8988T (cell line): ENCODE measurements around the gene NXPE1.
"Not testable (repeated sequence)": the region's sequence is repeated elsewhere in the genome, so short reads cannot be mapped to it uniquely, and the experiment has no call there.

Experiments used
- DNase-seq: peaks from one replicate; pipeline ENCODE4 v3.0.0; 2011

The NXPE1 gene

DNA sequence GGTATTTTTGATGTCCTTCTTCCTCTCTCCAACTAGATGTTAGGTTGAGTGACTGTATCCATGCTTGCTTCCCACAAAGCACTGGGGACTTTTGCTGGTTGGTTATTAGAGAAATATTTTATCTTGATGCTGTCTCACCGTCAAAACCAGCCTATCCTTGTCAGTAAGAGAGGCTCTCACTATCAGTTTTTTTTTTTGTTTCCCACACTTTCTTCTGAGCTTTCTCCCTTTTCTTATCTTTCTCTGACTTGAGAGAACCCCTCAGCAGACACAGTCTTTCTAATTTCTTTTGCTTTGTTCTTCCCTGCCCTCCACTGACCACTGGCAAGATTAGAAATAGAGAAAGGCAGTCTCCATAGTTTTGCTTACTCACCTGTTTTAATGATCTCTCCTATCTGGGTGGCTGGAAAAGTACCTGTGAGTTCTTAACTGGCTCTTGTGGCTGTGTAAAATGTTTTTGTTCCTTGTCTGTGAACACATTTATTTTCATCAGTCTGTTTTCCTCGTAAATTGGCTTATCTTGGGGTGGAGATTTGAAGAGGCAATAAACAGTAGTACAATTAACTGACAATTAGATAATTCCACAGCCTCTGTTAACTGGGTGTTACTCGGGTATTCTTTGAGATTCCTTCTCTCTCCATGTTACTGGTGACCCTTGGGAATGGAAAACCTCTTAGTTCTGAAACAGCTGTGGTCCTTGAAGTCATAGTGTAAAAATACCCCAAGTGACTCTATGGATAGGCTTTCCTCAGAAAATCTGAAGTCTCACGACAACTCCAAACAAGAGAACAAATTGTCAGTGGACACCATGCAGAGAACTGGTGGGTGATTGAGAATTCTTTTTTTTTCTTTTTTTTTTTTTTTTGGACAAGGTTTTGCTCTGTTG, at the start of gene NXPE1:
Gene NXPE1 (minus strand): TSS at position 457 of the 886 bp plus-strand sequence. CDS start 8,680 bp downstream, outside the sequence.
- no peak for DNase-seq

DNA sequence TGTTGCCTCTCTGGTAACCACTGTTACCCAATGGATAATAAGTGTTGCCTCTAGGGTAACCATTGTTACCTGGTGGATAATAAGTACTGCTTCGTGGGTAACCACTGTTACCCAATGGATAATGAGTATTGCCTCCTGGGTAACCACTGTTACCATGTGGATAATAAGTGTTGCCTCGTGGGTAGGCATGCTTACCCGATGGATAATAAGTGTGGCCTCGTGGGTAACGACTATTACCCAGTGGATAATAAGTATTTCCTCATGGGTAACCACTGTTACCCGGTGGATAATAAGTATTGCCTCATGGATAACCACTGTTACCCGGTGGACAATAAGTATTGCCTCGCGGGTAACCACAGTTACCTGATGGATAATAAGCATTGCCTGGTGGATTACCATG, 49.7 kb upstream of the NXPE1 start:
- DNase-seq: no peak

DNA sequence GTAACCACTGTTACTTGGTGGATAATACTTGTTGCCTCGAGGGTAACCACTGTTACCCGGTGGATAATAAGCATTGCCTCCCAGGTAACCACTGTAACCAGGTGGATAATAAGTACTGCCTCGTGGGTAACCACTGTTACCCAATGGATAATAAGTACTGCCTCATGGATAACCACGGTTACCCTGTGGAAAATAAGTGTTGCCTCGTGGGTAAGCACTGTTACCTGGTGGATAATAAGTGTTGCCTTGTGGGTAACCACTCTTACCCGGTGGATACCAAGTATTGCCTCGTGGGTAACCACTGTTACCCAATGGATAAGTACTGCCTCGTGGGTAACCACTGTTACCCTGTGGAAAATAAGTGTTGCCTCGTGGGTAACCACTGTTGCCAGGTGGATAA, 48.9 kb upstream of the NXPE1 start:
- not testable (repeated sequence) for DNase-seq

DNA sequence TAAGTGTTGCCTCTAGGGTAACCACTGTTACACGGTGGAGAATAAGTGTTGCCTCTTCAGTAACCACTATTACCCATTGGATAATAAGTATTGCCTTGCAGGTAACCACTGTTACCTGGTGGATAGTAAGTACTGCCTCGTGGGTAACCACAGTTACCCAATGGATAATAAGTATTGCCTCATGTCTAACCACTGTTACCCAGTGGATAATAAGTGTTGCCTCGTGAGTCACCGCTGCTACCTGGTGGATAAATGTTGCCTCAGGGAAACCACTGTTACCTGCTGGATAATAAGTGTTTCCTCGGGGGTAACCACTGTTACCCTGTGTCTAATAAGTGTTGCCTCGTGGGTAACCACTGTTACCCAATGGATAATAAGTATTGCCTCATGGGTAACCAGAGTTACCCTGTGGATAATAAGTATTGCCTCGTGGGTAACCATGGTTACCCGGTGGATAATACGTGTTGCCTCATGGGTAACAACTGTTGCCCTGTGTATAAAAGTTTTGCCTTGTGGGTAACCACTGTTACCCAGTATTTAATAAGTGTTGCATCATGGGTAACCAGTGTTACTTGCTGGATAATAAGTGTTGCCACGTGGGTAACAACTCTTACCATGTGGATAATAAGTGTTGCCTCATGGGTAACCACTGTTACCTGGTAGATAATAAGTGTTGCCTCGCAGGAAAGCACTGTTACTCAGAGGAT, 48.2 kb upstream of the NXPE1 start:
- no peak for DNase-seq

DNA sequence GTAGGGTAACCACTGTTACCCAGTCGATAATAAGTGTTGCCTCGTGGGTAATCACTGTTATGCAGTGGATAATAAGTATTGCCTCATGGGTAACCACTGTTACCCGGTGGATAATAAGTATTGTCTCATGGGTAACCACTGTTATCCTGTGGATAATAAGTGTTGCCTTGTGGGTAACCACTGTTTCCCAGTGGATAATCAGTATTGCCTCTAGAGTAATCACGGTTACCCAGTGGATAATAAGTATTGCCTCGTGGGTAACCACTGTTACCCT, 47.1 kb upstream of the NXPE1 start:
- not testable (repeated sequence) for DNase-seq

DNA sequence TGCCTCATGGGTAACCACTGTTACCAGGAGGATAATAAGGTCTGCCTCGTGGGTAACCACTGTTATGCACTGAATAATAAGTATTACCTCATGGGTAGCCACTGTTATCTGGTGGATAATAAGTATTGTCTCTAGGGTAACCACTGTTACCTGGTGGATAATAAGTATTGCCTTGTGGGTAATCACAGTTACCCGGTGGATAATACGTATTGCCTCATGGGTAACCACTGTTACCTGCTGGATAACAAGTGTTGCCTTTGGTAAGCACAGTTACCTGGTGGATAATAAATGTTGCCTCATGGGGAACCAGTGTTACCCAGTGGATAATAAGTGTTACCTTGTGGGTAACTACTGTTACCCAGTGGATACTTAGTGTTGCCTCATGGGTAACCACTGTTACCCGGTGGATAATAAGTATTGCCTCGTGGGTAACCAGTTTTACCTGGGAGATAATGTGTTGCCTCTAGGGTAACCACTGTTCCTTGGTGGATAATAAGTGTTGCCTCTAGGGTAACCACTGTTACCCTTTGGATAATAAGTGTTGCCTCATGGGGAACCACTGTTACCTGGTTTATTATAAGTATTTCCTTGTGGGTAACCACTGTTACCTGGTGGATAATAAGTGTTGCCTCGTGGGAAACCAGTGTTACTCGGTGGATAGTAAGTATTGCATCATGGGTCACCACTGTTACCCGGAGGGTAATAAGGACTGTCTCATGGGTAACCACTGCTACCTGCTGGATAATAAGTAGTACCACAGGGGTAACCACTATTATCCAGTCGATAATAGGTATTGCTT, 46.5 kb upstream of the NXPE1 start:
- DNase-seq: no peak

DNA sequence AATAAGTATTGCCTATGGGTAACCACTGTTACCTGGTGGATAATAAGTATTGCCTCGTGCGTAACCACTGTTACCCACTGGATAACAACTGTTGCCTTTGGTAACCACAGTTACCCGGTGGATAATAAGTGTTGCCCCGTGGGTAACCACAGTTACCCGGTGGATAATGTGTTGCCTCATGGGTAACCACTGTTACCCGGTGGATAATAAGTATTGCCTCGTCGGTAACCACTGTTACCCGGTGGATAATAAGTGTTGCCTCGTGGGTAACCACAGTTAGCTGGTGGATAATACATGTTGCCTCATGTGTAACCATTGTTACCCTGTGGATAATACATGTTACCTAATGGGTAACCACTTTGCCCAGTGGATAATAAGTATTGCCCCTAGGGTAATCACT, 45.7 kb upstream of the NXPE1 start:
- DNase-seq: no peak

DNA sequence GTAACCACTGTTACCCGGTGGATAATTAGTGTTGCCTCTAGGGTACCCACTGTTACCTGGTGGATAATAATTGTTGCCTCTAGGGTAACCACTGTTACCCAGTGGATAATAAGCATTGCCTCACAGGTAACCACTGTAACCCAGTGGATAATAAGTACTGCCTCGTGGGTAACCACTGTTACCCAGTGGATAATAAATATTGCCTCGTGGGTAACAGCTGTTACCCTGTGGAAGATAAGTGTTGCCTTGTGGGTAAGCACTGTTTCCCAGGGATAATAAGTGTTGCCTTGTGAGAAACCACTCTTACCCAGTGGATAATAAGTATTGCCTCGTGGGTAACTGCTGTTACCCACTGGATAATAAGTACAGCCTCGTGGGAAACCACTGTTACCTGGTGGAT, 45.2 kb upstream of the NXPE1 start:
- no peak for DNase-seq

DNA sequence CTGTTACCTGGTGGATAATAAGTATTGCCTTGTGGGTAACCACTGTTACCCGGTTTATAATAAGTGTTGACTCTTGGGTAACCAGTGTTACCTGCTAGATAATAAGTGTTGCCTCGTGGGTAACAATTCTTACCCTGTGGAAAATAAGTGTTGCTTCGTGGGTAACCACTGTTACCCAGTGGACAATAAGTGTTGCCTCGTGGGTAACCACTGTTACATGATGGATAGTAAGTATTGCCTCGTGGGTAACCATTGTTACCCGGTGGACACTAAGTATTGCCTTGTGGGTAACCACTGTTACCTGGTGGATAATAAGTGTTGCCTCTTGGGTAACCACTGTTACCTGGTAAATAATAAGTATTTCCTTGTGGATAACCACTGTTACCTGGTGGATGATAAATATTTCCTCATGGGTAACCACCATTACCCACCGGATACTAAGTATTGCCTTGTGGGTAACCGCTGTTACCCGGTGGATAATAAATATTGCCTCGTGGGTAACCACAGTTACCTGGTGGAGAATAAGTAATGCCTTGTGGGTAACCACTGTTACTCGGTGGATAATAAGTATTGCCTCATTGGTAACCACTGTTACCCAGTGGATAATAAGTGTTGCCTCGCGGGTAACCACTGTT, 44.6 kb upstream of the NXPE1 start:
- DNase-seq: no peak

DNA sequence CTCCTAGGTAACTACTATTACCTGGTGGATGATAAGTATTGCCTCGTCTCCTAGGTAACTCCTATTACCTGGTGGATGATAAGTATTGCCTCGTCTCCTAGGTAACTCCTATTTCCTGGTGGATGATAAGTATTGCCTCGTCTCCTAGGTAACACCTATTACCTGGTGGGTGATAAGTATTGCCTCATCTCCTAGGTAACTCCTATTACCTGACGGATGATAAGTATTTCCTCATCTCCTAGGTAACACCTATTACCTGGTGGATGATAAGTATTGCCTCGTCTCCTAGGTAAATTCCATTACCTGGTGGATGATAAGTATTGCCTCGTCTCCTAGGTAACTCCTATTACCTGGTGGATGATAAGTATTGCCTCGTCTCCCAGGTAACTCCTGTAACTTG, 43.5 kb upstream of the NXPE1 start:
- DNase-seq: not testable (repeated sequence)

DNA sequence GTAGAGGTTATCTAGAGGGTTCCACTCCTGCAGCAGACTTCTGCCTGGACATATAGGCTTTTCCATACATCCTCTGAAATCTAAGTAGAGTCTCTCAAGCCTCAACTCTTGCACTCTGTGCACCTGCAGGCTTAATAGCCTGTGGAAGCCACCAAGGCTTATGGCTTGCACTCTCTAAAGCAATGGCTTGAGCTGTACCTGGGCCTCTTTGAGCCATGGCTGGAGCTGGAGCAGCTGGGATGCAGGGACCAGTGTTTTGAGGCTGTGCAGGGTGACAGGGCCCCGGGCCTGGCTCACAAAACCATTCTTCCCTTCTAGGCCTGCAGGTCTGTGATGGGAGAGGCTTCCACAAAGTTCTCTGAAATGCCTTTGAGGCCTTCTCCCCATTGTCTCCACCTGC, 38.8 kb upstream of the NXPE1 start:
- no peak for DNase-seq

DNA sequence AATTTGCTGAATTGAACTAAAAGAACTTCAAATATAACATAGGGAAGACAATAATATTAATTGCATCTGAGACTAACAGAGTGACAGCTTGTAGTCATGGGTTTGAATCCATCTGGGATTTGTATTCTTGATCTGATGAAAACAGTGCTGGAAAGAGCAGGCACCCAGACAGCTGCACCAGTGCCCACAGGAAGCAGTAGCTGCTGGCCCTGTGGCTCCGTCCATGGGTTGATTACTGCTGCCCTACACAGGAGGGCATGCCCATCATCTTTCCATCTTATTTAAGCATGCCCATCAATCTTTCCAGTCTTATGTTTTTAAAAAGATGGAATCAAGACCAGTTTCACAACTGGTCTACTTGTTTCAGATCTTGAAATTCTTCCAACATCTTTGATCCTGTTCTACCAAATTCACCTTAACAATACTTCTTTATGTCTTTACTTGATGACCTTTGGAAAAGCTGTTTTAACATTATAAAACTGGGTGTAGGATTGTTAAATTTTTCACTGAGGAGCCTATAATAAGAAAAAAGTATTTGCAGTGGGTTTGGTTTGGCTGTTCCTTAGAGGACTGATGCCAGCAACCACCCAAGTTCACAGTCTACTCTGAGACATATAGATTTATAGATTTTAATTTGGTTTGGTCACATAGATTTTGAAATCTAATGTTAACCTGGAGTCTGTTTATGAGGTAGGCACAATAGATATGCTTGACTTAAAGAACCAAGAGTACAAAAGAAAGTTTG, 36.7 kb upstream of the NXPE1 start:
- DNase-seq: no peak

DNA sequence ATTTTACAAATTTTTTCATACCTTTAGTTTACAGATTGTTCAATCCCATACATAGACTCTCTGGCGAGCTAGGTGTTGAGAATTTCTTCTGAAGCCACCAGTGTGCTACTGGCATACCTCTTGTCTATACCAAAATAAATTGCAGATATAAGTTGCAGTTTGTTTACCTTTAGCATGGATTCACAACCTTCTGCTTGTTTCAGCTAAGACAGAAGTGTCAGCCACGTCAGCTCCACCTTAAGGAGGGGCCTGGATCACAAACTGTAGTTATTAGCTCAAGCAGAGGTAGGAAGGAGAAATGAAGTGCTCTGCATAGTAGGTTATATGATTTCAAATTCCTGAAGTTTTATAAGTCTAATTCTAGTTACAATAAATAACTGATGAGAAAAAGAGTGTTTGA, 35.9 kb upstream of the NXPE1 start, which contains the start of gene NXPE4:
Gene NXPE4 (minus strand): TSS at position 216 of the 400 bp plus-strand sequence. CDS start 1,027 bp downstream, outside the sequence.
- no peak for DNase-seq

DNA sequence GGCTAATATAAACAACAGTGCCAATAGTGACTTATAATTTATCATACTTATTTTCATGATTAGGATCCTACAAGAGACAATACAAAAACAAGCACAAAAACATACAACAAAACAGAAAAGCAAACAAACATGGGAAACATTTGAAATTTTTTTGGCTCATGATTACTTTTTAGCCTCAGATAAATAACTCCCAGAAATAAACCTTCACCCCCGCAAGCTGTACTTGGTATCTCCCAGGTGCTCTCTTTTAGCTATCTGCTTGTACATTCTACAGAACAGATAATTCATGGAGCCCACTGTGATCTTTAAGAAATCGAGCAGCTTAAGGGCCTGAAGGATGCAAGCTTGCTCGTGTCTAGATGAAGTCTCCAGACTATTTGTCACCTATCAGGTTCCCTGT, 35.0 kb upstream of the NXPE1 start:
- DNase-seq: no peak

DNA sequence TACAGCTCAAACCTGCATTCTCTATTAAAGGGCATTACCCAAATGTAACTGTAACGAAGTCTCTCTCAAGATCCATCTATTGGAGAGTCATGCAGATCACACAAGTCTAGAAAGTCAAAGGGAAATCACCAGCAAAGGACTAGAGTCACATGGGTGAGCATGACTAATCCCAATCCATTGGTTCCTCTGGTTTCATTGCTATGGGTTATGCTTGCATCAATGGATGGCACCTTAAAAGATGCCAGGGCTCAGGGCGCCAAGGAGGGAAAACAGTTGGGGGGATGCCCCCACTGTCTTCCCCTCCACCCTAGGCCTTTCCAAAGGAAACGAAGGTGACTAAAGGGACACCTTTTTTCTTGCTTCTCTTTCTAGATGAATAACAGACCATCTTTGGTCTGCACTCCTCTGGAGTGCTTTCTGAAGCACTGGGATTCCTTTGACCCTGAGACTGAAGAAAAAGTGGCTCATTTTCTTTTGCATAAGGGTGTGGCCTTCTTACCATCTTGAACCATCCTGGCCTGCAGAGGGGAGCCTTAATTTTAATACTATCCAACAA, 27.8 kb upstream of the NXPE1 start:
- no peak for DNase-seq

DNA sequence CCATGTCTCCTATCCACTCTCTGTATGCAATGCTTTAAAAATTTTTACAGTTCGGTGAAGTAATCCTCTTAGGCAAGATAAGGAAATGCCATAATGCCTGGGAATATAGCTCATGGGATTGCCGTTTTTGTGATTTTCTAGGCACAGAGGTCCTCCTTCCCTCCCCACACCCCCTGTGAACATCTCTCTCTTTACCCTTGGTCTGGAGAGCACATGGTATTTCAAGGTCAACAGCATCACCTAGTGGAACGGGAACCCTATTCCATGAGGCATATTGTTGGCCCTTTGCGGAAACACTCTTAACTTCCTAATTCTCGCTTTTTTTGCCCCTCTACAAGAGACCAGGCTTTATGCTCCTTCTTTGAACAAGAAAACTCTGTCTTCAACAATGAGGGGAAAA, 27.1 kb upstream of the NXPE1 start:
- DNase-seq: no peak

DNA sequence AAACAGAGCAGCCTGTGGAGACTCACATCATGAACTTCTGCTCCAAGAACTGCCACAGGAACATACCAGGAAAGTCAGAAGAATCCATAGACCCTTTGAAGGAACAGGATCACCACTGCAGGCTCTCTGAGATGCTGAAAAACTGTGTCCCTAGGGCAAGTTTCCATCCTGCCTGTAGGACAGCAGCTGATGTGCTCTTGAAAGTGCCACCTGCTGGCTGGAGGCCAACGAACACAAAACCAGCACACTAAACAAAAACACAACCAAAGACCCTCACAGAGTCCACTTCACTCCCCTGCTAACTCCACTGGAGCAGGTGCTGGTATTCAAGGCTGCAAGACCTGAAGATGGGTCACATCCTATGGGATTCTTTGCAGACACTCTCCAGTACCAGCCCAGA, 12.0 kb upstream of the NXPE1 start:
- DNase-seq: no peak

DNA sequence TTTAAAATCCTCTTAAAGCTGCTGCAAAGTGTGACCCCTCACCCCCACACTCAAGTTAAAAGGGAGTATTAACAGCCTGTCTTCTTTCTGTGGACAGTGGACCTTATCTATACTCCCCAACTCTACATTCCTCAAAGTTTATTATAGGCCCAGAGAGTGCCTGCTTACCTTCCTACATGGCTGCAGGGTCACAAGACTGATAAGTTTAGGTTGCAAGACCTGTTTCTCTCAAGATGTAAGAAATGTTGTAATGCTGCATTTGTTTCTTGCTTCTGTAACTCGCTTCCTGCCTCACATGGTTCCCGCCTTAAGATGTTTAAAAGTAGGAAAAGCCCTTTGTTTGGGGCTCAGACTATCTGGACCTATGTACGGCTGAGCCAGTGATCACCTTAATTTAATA, 10.1 kb upstream of the NXPE1 start:
- DNase-seq: no peak

DNA sequence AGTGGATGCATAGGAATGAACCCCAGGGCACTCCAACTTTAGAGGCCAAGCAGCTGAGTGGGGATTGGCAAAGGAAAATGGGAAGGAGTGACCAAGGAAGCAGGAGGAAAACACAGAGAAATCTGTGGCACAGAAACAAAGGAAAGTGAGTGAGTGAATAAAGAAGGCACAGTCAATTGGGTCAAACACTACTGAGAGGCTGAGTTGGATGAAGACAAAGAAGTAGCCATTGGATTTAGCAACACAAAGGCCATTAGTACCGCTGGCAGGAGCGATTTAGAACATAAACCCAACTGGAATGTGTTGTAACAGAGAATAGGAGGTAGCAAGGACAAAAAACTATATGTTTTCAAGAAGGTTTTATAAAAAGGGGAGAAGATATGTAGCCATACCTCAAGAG, 6.6 kb upstream of the NXPE1 start:
- no peak for DNase-seq

DNA sequence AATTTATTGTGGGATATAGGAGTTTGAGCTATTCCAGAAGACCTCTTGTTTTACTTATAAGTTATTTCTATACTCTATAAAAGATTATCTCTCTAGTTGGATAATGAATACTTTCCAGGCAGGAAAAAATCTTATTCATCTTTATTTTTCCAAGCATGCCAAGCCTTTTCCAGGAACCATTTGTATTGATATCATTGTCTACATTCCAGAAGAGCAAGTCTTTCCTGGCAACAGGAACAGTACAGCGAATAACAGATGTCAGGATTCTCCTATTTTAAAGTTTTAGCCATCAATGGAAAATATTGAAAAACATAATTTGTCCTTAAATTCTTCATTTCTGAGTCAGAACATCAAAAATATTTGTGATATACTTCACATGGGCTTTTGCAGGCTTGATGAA, 5.2 kb upstream of the NXPE1 start:
- no peak for DNase-seq

DNA sequence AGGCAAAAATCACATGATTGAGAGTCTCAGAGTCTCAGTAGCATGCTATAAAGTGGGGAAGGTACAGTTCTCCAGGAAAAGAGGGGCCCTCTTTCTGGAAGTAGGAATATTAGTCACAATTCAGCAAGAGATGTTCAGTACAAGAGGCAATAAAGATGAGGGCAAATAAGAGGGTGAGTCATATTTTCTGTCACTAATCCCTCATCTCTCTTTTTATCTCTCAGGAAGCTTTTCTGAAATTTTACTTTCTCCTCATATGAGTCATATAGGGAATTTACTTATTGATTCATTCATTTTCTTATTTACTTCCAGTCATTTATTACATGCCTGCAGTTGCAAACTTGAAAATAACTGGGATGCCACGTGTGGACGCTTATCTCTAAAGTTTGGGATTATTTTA, 3.4 kb upstream of the NXPE1 start:
- DNase-seq: no peak
